Spleen (tissue), 7 donors: ENCODE data around the gene PLD5.

ENCODE experiments used
- POLR2A ChIP-seq, 3 donors: fragments of 450-650 bp; IDR thresholded peaks; one replicate each; pipeline ENCODE4 v1.5.1; 2017; ENCODE audit warnings: antibody characterized with exemption in 3 of 3, mild to moderate bottlenecking in 1 of 3
- POLR2AphosphoS5 ChIP-seq, 3 donors: sonication (generic); formaldehyde crosslinking; IDR thresholded peaks; one replicate each; pipeline ENCODE4 v1.5.1; 2017; ENCODE audit warnings: antibody characterized with exemption in 3 of 3
- TF ChIP-seq, protein P1 (sequence below), 11 experiments: fragments of 200-600 bp in 7 of 11; fragments of 450-650 bp in 4 of 11; sonication (generic) in 4 of 11; IDR thresholded peaks in 8 of 11; conservative IDR thresholded peaks in 3 of 11; 1 replicate in 7 of 11; 2 replicates in 4 of 11; pipeline versions ENCODE4 v1.4.0 to v1.8.0; 2016 to 2021; ENCODE audit warnings: antibody characterized with exemption in 11 of 11, inconsistent platforms in 4 of 11, mild to moderate bottlenecking in 1 of 11
- donor health status: DM: no; HTN: no; CAD: no; lungs with moderate emphysema.
- donor health status: DM: no; HTN: no; CAD: no.
- donor health status: DM: no; HTN: no; CAD: no.

DNA sequence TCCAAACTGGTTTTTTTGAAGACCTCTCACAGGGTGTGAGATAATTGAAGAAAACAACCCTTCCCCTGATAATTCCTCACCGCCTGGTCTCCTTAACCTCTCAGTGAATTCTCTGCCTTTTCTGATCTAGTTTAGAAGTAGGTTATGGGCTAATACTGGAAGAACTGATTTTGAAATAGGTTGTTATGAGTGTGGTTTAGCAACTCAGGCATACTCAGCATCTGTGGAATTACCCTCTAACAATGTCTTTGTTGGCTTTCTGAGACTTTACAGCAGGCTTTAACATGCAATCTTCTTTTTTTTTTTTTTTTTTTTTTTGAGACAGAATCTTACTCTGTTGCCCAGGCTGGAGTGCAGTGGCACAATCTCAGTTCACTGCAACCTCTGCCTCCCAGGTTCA is 10.3 kb upstream of the PLD5 start:
- TF ChIP-seq POLR2A (IDR thresholded peaks at IDR 0.05) (no peak), POLR2AphosphoS5 (IDR thresholded peaks at IDR 0.05) (no peak)
- TF ChIP-seq, protein P1, sequence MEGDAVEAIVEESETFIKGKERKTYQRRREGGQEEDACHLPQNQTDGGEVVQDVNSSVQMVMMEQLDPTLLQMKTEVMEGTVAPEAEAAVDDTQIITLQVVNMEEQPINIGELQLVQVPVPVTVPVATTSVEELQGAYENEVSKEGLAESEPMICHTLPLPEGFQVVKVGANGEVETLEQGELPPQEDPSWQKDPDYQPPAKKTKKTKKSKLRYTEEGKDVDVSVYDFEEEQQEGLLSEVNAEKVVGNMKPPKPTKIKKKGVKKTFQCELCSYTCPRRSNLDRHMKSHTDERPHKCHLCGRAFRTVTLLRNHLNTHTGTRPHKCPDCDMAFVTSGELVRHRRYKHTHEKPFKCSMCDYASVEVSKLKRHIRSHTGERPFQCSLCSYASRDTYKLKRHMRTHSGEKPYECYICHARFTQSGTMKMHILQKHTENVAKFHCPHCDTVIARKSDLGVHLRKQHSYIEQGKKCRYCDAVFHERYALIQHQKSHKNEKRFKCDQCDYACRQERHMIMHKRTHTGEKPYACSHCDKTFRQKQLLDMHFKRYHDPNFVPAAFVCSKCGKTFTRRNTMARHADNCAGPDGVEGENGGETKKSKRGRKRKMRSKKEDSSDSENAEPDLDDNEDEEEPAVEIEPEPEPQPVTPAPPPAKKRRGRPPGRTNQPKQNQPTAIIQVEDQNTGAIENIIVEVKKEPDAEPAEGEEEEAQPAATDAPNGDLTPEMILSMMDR (IDR thresholded peaks at IDR 0.05 in 8 of 11, conservative IDR thresholded peaks at IDR 0.05 in 3 of 11): no peak
